ENCODE measurements around the gene ATP10B.

GRCh38 chr5:160534125-160534524, 317.9 kb downstream of the ATP10B start:
- TF ChIP-seq POLR2A (IDR thresholded peaks at IDR 0.05): no peak
- no peak for TF ChIP-seq CTCF (IDR thresholded peaks at IDR 0.05)
